MCF 10A (cell line): ENCODE data around the gene DPT. TPM values are rescaled to one million over a fixed set of nuclear protein-coding genes. Genes with fewer than 3 reads are reported as not detected.

Experiments
- BruUV-seq: library from RNA; stranded (reverse); fragments of 400-500 nt; replicated peaks from 2 replicates; lab custom pipeline; 2021; lab: Mats Ljungman, UMichigan
- CTCF ChIA-PET: fragments of 300-600 bp; sonication (Branson Sonifier 250); formaldehyde crosslinking; extraction: SDS; loops from one replicate; lab custom pipeline; 2021; ENCODE audit warnings: antibody characterized with exemption, inconsistent platforms; lab: Yijun Ruan, JAX
- POLR2A ChIA-PET: fragments of 300-600, 350-650 bp; sonication (Branson Sonifier 250); formaldehyde crosslinking; extraction: SDS; loops from one replicate; lab custom pipeline; 2020; ENCODE audit warnings: antibody characterized with exemption, inconsistent platforms; lab: Yijun Ruan, JAX
- DNase-seq: peaks from one replicate; pipeline ENCODE4 v3.0.0-alpha.2; 2018; ENCODE audit not compliant: unreplicated experiment
- H3K27ac Mint-ChIP-seq: one replicate; pipeline ENCODE4 v1.8.0; 2022; ENCODE audit warnings: mild to moderate bottlenecking, low read depth, mixed read lengths; ENCODE audit not compliant: unreplicated experiment
- H3K27me3 Mint-ChIP-seq: one replicate; pipeline ENCODE4 v1.8.0; 2022; ENCODE audit warnings: mixed read lengths; ENCODE audit not compliant: insufficient read depth, unreplicated experiment
- H3K36me3 Mint-ChIP-seq: one replicate; pipeline ENCODE4 v1.8.0; 2022; ENCODE audit warnings: mild to moderate bottlenecking, moderate library complexity, mixed read lengths; ENCODE audit not compliant: insufficient read depth, unreplicated experiment
- H3K4me1 Mint-ChIP-seq: one replicate; pipeline ENCODE4 v1.8.0; 2022; ENCODE audit warnings: mixed read lengths; ENCODE audit not compliant: insufficient read depth, unreplicated experiment
- H3K4me3 Mint-ChIP-seq: one replicate; pipeline ENCODE4 v1.8.0; 2022; ENCODE audit warnings: mild to moderate bottlenecking, moderate library complexity, mixed read lengths; ENCODE audit not compliant: unreplicated experiment
- H3K9me3 Mint-ChIP-seq: one replicate; pipeline ENCODE4 v1.8.0; 2022; ENCODE audit warnings: mixed read lengths; ENCODE audit not compliant: unreplicated experiment
- intact Hi-C: fragments of 100-400 bp; cut with micrococcal nuclease; formaldehyde crosslinking; loops from 2 replicates; pipeline ENCODE4 v1.14.1; 2022
- total RNA-seq: library from RNA; stranded (reverse); gene quantifications from 2 replicates; pipeline ENCODE4 v1.2.3, GENCODE V29; 2022
- TF ChIP-seq, protein P1 (sequence below): fragments of 200-600 bp; IDR thresholded peaks from one replicate; pipeline ENCODE4 v1.8.0; 2022; ENCODE audit warnings: antibody characterized with exemption, mild to moderate bottlenecking; ENCODE audit not compliant: unreplicated experiment

Gene DPT
- total RNA-seq, 1 experiment from 2014 or later = 1.9 TPM

DNA sequence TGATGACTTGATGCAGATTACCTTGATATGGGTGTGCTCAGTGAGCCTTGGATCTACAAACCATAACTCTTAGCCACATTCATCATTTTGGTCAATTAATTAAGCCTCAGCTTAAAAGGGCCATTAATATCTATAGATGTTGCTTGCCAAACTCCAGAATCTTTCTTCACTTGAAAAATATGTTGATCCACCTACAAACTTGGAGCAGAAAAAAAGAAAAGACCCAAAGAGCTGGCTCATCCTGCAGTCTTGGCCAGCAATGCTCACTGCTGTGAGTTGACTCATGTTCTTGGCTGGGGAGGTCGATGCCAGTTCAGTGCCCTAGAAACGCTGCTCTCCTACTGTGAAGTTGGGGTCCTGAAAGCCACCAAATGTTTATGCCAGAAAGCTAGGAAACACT, 75.4 kb downstream of the DPT start:
- CTCF ChIA-PET = interaction anchor here (0.6 to 4.8 kb wide), 4 partner anchors 16 to 278 kb away, joined by 3 to 23 read pairs (median 4); no protein-coding TSS in a partner anchor
- BruUV-seq = no TSS peak
- Mint-ChIP-seq H3K36me3 (no peaks in the 10 kb centered on the region), H3K27me3 (no peaks in the 10 kb centered on the region), H3K4me1 (peaks cover 20% of the 10 kb centered on the region), H3K9me3 (no peaks in the 10 kb centered on the region), H3K27ac (peak overlapping the region; percentile 1), H3K4me3 (no peak overlapping the region)
- peak; percentile 61 for DNase-seq
- POLR2A ChIA-PET = interaction anchor here (0.6 to 1.4 kb wide), 2 partner anchors 22 to 405 kb away, joined by 3 to 4 read pairs; no protein-coding TSS in a partner anchor
- TF ChIP-seq, protein P1, sequence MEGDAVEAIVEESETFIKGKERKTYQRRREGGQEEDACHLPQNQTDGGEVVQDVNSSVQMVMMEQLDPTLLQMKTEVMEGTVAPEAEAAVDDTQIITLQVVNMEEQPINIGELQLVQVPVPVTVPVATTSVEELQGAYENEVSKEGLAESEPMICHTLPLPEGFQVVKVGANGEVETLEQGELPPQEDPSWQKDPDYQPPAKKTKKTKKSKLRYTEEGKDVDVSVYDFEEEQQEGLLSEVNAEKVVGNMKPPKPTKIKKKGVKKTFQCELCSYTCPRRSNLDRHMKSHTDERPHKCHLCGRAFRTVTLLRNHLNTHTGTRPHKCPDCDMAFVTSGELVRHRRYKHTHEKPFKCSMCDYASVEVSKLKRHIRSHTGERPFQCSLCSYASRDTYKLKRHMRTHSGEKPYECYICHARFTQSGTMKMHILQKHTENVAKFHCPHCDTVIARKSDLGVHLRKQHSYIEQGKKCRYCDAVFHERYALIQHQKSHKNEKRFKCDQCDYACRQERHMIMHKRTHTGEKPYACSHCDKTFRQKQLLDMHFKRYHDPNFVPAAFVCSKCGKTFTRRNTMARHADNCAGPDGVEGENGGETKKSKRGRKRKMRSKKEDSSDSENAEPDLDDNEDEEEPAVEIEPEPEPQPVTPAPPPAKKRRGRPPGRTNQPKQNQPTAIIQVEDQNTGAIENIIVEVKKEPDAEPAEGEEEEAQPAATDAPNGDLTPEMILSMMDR = no peak
- intact Hi-C loops = no loop called here

DNA sequence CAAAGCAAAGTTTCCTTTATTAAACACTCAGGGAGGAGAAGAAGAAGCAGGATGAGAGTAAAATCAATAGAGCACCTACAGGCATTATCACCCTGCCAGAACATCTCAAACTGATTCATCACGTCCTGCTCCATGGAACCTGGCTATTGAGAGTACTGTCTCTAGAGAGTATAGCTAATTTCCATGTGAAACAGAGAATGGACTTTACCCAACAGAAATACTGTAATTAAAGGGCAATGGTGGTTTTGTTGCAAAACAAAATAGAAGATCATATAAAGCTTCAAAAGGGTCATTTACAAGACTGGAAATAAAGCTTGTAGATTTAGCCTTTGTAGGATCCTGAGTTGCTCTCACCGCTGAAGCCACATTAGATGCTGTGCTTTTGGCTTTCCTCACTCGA, 83.3 kb downstream of the DPT start:
- H3K27me3 Mint-ChIP-seq = no peaks in the 10 kb centered on the region
- no peaks in the 10 kb centered on the region for H3K36me3 Mint-ChIP-seq
- H3K9me3 Mint-ChIP-seq = no peaks in the 10 kb centered on the region
- no peak overlapping the region for H3K27ac Mint-ChIP-seq
- DNase-seq = no peak
- POLR2A ChIA-PET = interaction anchor here (1.5 kb wide), 1 partner anchor 8 kb away, joined by 5 read pairs; no protein-coding TSS in a partner anchor
- TF ChIP-seq, protein P1 = no peak
- CTCF ChIA-PET = interaction anchor here (0.7 to 5.0 kb wide), 4 partner anchors 9 to 702 kb away, joined by 3 to 35 read pairs (median 4); no protein-coding TSS in a partner anchor
- no peak overlapping the region for H3K4me3 Mint-ChIP-seq
- no TSS peak for BruUV-seq
- intact Hi-C loops = no loop called here
- no peaks in the 10 kb centered on the region for H3K4me1 Mint-ChIP-seq

Other genes starting within 250 kb of the DPT start
- not detected in 2 replicates for gene XCL2, start 185.2 kb downstream of the DPT start, total RNA-seq
- gene XCL1, start 152.6 kb downstream of the DPT start, total RNA-seq = not detected in 2 replicates